ENCODE measurements around the gene ZNF184. TPM values are rescaled to one million over a fixed set of nuclear protein-coding genes. Genes with fewer than 3 reads are reported as not detected.
A peak's percentile ranks its signal among the peaks of the same experiment; 100 is the strongest.

The ZNF184 gene
- total and polyA plus RNA-seq, 10 of the 15 experiments (the other 5 are each of a cell fraction or from before 2014, with no cell fraction given), result 4.1 to 15.1 (median 8.3) TPM

GRCh38 chr6:27502508-27503435 is 29.9 kb upstream of the ZNF184 start (continued):
- no peak for TF ChIP-seq ZBTB33 (IDR thresholded peaks at IDR 0.05)
- no peak for TF ChIP-seq REST (IDR thresholded peaks at IDR 0.05; ENCODE audit: low read depth, low read length)
- 0 out of 4 replicates have a peak, but pooled peaks of 1 of the 2 experiments have one; percentile 8 for TF ChIP-seq IKZF2 (IDR thresholded peaks at IDR 0.05)
- peak; percentile 67 to 69; a peak in 3 of 4 replicates for TF ChIP-seq BHLHE40 (IDR thresholded peaks at IDR 0.05; ENCODE audit: borderline replicate concordance in 1 of 2, low read depth in 2 of 2, low read length in 1 of 2)

All from GM12878 (cell line).